Activated T-cell treated with anti-CD3 and anti-CD28 coated beads for 4 hours (primary cell): ENCODE results near the gene TLE3.
A peak's percentile ranks its signal among the peaks of the same experiment; 100 is the strongest.
"Not testable (repeated sequence)": the region's sequence is repeated elsewhere in the genome, so short reads cannot be mapped to it uniquely, and the experiment has no call there.

Experiments
- DNase-seq: peaks from one replicate; pipeline ENCODE4 v3.0.0-alpha.2; 2020

TLE3 gene

DNA sequence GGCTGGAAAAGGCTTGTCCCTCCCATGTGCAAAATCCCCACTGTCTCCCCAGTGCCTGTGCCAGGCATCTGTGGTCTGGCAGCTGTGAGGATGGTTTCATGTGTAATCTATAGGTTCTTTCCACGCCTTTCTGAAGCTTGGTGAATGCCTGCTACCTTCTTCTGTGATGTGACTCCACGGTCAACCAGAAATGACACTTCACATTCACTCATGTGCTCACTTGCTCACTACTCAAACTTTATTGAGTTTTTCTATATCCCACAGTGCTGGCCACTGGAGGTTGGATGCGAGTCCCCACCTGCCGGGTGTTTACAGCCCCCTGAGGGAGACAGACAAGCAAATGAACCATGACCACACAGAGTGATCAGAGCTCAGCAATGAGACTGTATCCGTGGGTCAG, 27.9 kb upstream of the TLE3 start:
- DNase-seq: no peak

DNA sequence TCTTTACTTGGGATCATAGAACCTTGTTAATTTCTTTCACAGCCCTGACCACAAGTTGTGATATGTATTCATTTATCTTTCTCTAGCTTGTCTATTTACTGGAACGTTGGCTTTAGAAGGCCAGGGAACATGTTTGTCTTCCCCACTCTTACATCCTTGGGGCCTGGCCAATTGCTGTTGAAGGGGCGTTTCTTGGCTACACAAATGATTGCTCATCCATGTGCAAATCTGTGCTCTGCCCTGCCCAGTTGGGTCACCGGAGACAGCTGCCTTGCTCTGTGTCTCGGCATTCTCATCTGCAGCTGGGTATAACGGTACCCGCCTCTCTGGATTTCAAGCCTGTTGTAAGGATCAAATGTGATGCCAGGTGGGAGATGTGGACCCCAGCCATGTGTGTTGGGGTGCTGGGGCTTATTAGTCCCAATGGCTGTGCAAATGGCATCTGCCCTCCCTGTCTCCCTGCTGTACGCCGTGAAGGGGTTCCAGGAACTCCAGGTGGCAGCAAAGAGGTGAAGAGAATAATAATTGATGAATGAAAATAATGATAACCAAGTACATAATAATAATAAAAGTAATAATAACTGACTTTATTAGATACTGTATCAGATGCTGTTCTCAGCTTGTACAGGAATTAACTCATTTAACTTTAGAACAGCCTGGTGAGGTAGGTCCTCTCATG, 24.0 kb upstream of the TLE3 start:
- no peak for DNase-seq

DNA sequence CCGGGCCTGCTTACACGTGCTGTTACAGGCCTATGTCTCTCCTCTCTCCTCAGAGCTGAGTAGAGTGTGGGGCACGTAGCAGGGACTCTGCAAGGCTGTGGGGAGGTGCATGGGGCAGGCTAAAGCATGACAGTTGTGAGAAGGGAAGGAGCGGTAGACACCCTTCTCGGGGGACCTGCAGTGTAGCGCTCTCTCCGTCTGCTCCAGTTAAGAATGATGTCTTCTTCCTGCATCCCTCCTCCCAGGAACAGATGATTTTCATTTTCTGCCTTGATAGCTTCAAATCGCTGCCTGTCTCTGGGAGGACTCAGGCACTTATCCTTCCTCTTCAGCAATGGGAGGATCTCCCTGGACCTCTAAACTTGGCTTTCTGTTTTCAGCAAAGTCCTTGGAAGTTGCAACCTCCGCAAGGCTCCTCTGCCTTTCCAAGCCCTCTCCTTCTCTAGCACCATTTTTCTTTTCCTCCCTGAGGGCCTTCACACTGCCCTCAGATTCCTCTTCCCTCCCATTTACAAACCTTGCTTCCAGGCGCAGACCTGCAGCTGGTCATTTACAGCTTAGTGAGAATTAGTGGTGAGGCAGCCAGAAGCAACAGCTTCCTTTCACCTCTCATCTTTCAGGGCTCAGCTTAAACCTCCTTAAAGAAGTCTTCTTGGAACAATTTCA, 23.4 kb upstream of the TLE3 start:
- no peak for DNase-seq

DNA sequence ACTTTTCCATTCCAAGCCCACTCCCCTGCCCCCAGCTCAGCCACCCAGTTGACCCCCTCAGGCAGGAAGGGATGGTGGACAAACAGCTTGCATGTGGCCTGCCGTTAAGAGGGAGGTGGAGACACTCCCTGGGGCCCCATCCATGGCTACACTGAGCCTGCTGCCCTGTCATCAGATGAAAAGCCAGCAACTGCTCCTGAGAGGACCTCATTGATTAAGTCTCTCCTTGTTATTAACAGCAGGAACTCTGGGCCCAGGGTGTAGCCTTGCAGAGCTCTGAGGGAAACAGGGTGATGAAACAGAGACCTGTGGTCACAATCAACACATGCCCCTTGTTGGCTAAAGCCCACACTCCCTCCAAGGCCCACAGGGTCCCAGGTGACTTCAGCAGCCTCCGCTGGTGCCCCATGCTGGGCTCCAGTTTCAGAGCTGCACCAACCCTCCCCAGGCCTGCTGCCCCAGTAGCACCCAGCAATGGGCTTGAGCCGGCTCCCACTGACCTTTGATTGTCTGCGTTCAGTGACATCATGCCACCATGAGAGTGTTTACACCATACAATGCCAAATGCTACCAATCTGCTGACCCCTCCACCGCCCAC, 22.3 kb upstream of the TLE3 start:
- no peak for DNase-seq

DNA sequence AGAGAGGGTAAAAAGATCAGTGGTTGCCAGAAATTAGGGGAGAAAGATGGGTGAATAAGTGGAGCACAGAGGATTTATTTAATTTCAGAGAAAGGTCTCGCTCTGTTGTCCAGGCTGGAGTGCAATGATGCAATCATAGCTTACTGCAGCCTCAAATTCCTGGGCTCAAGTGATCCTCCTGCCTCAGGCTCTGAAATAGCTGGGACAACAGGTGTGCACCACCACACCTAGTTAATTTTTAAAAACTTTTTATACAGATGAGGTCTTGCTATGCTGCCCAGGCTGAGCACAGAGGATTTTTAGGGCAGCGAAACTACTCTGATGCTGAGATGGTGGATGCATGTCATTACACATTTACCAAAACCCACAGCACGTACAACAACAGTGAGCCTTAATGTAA, 20.9 kb upstream of the TLE3 start:
- DNase-seq: no peak

DNA sequence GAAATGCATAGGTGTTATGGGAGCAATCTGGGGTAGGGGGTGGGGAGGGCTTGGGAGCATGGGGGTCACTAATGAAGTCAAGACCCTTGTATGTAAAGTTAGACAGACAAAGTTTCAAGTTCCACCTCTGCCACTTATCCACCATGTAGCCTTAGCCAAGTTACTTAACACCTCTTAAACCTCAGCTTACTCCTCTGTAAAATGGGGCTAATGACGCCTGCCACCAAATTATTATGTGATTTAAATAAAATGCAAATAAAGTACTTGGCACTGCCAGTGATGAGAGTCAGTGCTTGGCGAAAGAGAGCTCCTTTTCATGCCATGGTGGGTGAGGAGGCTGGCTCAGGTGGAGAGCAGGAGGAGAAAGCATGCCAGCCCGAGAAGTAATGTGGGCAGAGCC, 18.6 kb upstream of the TLE3 start:
- no peak for DNase-seq

DNA sequence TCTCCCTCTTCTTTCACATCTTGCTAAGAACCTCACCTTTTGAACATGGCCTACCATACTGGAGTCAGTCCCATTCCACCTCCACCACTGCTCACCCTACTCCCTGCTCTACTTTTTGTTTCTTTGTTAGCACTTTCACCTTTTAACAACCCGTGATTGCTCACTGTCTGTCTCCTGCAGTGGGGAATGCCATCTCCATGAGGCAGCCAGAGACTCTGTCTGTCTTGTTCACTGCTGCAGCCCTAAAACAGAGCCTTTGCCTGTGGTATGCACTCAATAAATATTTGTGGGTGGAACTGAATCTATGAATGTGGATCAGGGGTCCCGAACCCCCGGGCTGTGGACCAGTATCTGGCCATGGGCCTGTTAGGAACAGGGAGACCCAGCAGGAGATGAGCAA, 16.5 kb upstream of the TLE3 start:
- DNase-seq: no peak

DNA sequence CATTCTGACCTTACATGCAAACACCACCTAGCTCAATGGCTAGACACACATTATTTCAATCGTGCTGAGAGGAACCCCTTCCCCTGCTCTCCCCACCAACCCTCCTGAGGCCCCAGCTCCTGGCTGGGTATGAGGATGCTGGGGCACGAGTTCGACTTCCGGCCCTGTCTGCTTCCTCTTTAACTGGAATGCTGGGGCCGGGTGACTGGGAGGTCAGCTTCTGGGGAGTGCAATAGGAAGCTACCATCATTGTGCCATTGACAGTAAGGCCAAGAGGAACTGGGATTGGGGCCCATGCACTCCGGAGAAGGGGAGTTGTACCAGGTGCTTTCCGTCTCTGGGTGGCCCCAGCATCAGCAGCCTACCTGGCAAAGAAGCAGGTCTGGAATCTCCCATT, 15.6 kb upstream of the TLE3 start:
- DNase-seq: no peak

DNA sequence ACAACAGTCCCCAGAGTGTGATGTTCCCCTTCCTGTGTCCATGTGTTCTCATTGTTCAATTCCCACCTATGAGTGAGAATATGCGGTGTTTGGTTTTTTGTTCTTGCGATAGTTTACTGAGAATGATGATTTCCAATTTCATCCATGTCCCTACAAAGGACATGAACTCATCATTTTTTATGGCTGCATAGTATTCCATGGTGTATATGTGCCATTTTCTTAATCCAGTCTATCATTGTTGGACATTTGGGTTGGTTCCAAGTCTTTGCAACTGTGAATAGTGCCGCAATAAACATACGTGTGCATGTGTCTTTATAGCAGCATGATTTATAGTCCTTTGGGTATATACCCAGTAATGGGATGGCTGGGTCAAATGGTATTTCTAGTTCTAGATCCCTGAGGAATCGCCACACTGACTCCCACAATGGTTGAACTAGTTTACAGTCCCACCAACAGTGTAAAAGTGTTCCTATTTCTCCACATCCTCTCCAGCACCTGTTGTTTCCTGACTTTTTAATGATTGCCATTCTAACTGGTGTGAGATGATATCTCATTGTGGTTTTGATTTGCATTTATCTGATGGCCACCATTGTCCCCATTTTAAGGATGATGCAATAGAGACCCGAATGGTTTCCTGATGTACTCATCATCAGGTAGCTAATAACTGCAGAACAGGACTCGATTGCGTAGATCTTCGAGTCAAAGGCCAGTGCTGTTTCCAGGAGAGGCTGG, 15.0 kb upstream of the TLE3 start:
- not testable (repeated sequence) for DNase-seq

DNA sequence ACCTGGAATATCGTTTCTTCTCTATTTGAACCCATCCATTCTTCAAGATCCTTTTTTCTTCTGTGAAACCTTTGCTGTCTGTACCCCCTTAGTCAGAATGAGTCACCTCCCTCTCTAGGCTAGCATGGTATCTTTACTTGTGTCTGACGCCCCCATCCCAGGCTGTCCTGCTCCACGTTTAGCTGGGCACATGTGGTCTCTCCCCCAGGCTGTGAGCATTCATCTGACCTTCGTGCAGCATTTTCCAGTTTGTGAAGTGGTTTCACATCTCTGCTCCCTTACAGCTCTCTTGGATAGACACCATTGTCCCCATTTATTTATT, 14.3 kb upstream of the TLE3 start:
- DNase-seq: no peak

DNA sequence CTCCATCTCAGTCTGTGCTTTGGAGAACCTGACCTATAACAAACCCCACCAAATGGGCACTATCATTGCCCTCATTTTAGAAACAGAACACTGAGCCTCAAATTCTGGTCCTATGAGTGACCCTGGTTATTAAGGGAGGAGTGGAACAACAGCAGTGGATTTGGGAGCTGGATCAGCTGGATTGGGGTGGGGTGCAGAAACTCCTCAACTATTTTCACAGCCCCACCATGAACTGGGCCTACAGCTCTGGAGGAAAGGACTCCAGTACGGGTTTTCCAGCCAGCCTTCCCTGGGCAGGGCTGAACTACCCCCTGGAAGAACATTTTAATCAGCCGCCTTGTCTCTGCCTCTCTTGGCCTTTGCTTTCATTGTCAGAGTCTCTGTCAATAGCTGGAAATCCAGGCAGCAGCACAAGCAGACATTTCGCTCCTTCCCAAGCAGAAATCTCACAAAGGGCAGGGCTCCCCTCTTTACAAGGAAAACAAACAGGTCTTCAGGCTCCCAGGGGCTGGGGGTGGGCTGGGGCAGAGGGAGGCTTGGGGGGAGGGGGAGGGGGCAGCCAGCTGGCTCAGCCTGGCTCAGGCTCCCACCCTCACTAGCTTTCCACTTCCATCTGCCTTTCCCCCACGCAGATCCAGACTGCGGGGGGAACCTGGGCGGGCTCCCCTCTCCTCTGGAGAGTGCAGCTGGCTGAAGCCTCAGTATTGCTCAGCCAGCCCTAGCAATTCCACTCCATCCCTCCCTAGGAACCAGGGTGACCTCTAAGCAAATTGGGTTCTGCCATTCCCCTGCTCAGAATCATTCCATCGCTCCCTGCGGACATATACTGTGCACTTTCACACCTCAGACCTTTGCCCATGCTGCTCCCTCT, 13.7 kb upstream of the TLE3 start:
- DNase-seq: no peak

DNA sequence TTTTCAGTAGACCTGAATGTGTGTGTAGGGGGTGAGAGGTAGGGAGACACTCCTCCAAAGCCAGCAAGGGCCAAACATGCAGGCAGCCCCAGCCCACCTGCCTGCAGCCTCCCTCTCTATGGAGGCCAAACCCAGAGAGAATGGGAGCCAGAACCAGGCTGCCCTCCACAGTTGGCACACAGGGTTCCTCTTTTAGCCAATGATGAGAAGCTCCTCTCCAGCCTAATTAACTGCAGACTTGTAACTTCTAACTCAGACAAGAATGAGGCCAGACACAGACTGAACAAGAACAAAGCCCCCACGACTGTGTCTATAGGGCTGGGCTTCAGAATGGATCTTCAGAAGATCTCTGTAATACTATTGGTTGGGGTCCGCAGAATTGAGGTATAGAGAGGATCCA, 12.3 kb upstream of the TLE3 start:
- no peak for DNase-seq

DNA sequence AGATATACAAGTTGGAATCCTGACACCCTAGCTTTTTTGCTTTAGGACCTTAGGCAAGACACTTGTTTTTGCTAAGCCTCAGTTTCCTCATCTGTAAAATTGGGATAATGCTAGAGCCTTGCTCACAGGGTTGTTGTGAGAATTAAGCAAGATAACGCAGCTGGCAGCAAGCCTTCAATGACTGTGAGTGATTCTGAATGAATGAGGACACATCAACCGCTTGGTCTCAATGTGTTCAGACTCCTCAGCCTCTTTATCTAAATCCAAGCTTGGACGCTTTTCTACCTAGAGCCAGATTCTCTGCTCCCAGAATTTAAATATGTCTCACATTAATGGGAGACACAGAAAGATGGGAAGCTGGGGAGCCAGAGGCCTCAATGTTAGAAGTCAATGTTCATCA, 11.8 kb upstream of the TLE3 start:
- DNase-seq: no peak

DNA sequence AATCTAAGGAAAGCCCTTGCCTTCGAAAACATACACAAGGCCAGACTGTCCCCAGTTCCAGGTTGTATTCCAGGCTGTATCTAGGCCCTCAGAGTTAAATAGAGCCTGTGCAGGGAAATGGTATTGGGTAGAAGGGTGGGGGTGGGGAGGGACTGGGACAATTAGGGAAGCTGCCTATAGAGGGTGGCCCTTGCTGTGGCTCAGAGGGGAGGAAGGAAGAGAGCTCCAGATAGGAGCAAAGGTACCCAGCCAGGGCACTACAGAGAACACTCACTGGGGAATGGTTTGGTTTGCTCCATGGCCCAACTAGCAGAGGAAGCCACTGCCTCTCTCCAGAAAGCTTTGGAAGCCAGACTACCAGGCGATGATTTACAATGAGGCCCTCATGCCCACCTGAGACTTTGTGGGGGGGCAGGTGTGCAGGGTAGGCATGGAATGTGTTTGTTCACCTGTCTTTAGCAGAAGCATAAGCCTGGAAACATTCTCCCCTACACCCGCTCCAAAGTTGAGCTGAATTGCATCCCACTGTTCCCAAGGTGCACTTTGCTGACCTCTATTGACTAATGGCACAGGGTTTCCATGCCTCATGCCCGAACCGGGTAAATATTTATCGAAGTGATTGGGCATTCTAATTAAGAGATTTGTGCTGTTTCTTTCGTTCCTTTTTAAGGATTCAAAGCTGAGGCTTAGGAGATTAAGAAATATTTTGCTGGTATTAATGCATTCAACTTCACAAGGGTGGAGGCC, 6.3 kb upstream of the TLE3 start:
- DNase-seq: no peak

DNA sequence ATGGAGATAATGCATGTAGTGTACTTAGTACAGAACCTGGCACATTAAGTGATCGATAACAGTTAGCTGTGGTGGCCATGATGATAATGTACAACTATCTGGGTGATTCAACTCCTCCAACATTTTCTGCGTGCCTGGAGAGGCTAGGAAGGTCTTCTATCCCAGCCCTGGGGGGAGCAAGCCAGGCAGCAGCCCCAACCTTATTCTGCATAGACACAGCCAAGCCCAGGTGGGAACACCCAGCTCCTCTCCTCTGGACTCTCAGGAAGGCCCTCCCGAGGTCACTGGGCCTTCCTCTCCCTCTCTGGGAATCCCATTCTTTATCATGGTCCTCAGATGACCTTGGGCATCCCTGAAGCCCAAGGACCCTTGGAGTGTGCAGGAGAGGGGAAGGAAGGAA, 5.1 kb upstream of the TLE3 start:
- no peak for DNase-seq

DNA sequence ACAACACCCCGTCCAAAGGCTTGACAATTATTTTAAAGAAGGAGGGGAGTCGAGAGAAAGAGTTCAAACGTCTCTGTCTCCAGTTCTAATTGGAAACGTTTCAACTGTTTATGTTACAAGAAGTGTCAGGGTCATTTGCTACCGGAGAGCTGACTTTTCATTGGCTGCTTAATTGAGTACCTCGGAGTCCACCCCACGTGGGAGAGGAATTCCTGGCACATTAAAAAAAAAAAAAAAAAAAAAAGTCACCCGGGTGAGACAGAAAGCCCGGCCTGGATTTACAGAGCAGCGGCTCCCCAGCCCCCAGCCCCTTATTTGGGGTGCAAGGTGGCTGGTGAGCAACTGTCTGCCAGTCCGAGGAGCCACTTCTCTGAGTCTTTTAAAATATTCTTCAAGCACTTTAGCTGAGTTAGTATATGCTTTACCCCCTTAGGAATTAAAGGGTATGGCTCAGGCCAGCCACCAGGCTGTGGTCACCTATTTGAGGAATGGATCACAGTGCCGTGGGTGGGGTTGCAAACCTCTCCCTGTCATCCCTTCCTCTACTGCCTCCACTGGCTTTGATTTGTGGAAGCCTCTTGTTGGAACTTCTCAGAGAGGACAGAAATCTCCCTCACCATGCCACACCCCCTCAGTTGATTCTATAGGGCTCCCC, 3.9 kb upstream of the TLE3 start:
- DNase-seq: no peak

DNA sequence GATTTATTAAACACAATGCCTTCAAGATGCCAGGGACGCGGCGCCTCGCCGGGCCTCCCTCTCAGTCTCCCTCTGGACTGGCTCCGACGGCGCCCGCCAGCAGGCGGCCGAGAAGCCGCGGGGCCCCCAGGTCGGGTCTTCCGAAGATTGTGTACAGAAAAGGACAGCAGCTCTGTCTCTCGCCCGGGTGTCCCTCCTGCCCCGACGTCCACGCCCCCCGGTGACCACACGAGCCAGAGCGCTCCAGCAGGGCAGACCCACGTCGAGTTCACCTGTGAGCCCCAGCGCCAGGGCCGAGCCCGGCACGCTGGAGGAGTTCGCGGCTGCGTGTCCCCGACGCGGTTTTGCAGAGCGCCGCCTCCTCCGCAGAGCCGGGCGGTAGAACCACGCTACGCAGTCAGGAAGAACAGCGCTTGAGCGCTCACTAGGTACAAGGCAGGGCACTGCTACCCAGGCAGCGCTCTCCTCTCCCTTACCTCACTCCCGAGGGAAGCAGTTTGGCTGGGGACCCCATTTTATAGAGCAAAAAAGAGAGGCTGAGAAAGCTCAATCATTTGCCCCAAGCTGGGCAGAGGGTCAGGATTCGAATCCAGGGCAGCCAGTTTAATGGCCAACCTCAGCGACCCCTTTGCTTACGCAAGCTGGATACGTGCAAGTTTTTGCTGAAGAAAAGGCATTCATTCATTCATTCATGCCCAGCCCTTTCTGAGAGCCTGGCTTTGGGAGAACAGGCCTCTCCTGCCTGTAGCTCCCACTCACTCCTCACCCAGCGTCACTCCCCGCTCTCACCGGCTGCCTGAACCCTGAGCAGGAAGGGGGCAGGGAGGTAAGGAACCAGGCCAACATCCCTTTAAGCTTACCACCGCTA, 3.0 kb upstream of the TLE3 start:
- peak; percentile 41 for DNase-seq

DNA sequence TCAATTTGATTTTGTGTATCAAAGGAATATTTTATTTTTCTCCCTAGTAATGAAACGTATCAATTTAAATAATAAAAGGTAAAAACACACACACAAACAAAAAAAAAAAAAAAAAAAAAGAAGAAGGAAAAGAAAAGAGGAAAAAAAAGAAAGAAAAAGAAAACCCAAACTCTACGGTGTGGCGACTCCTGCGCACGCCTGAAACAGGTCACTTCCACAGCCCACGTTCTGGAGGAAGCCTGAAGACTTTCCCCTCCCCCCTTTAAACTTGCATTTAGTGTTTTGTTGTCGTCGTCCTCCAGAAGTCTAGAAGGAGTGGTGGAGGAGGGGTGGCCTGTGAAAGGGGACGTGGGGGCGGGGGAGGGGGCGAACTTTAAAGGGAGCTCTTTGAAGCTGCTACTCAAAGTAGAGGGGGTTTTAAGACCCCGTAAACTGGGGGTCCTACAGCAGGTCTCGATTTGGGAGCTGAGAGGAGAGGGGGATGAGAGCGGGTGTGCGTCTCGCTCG, 2.3 kb upstream of the TLE3 start:
- DNase-seq: no peak

DNA sequence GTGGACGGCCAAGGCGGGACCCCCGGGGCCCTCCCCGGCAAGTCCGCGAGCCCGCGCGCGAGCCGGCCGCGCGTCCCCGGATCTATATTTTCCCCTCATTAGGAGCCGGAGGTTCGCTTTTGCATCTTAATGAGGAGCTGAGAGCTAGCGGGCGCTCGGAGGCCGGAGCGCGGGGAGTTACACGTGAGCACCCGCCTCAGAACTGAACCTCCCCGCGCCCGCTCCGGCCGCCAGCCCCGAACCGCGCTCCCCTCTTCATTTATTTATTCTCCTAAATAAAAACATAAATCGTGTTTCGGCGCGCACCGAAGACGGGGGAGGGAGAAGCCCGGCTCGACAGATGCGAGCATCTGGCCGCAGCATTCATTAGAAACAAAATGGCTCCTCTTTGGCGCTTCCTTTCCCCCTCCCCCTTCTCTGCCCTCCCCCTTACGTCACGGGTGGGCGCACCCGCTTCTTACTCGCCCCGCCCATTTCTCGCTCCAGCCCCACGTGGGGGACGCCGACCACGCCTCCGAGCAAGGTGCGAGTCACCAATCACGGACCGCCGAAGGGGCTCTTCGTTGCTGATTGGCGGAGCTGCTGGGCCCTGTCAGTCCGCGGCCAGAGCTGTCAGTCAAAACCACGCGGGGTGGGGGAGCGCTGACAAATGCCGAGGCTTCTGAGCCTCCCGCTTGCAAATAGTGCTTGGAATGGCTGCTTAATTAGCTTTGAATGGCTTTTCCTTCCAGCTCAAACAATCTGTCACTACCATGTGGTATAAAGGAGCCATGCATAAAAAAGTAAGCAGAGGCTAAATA, 1.6 kb upstream of the TLE3 start:
- DNase-seq: peak; percentile 100
